Activated naive CD4-positive, alpha-beta T cell treated with anti-CD3 and anti-CD28 coated beads, Interleukin-2, amount 10 ng/mL, durations not matched to agents 7 days and 5 days (primary cell): Measurements from ENCODE around the gene OPCML.

ENCODE experiments used
- CTCF ChIA-PET: fragments of 350-600 bp; sonication (Branson Sonifier 250); formaldehyde crosslinking; loops from one replicate; lab custom pipeline; 2021; ENCODE audit warnings: antibody characterized with exemption; lab: Charles Lee
- DNase-seq: peaks from one replicate; pipeline ENCODE4 v3.0.0-alpha.2; 2020
- H3K27ac Mint-ChIP-seq: one replicate; pipeline ENCODE4 v1.8.0; 2021; ENCODE audit warnings: mild to moderate bottlenecking, moderate library complexity, mixed read lengths
- H3K27me3 Mint-ChIP-seq: one replicate; pipeline ENCODE4 v1.8.0; 2021; ENCODE audit warnings: mild to moderate bottlenecking, mixed read lengths
- H3K36me3 Mint-ChIP-seq: one replicate; pipeline ENCODE4 v1.8.0; 2021; ENCODE audit warnings: mixed read lengths
- H3K4me1 Mint-ChIP-seq: one replicate; pipeline ENCODE4 v1.8.0; 2021; ENCODE audit warnings: mixed read lengths
- H3K4me3 Mint-ChIP-seq: one replicate; pipeline ENCODE4 v1.8.0; 2021; ENCODE audit warnings: mild to moderate bottlenecking, moderate library complexity, mixed read lengths
- H3K9me3 Mint-ChIP-seq: one replicate; pipeline ENCODE4 v1.8.0; 2021; ENCODE audit warnings: mixed read lengths

Gene OPCML

DNA sequence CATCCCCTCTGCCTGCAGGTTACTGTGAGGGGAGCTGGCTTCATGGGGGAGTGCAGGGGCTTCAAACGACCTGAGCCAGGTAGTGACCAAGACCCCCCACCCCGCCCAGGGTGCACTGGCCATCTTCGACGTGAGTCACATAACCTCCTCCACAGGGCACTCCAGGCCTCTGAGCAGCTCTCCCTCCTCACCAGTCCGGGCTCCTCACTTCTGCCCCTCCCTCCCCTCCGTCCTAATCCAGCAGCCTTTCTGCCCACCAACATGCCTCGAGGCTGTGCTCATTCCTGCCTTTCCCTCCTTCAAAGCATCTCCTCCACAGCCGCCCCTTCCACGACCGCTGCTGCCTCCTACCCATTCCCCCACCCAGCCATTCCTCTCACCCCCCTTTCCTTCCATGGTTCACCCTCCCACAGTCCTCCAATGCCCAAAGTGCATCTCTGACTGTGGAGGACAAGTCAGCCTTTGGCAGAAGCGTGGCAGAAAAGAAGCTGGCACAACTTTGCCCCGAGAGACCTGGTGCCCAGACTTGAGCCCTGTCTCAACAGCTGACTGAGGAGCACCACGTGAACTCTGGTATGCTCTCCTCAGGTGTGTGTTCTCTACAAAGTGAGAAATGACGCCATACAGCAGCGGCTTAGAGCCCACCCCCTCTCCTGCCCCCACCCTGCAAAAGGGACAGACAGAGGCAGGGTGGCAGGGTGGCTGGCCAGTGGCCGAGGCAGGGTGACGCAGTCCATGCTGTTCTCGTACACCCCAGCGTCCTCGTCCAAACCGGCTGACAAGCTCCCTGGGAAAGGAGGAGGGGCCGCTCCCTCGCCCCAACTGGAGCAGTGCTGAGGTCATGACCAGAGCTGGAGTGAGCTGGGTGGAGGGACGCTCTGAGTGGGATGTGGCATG lies 30.4 kb downstream of the OPCML start:
- Mint-ChIP-seq H3K27me3 (no peaks in the 10 kb centered on the region), H3K36me3 (no peaks in the 10 kb centered on the region), H3K27ac (no peak overlapping the region), H3K9me3 (no peaks in the 10 kb centered on the region), H3K4me3 (no peak overlapping the region), H3K4me1 (no peaks in the 10 kb centered on the region)
- CTCF ChIA-PET = no interaction called here
- no peak for DNase-seq

- CTCF ChIA-PET = no interaction called here
These were observed 31.4 kb downstream of the OPCML start for GRCh38 chr11:133500936-133501335.

GRCh38 chr11:133500435-133500834 lies 31.9 kb downstream of the OPCML start:
- no peaks in the 10 kb centered on the region for H3K36me3 Mint-ChIP-seq
- CTCF ChIA-PET = no interaction called here
- no peak for DNase-seq
- H3K4me3 Mint-ChIP-seq = no peak overlapping the region
- H3K27me3 Mint-ChIP-seq = no peaks in the 10 kb centered on the region
- H3K9me3 Mint-ChIP-seq = no peaks in the 10 kb centered on the region
- H3K27ac Mint-ChIP-seq = no peak overlapping the region
- no peaks in the 10 kb centered on the region for H3K4me1 Mint-ChIP-seq

More at GRCh38 chr11:133500936-133501335, 31.4 kb downstream of the OPCML start:
- H3K4me3 Mint-ChIP-seq = no peak overlapping the region
- no peak for DNase-seq
- H3K4me1 Mint-ChIP-seq = no peaks in the 10 kb centered on the region
- no peak overlapping the region for H3K27ac Mint-ChIP-seq
- no peaks in the 10 kb centered on the region for H3K27me3 Mint-ChIP-seq
- H3K36me3 Mint-ChIP-seq = no peaks in the 10 kb centered on the region
- no peaks in the 10 kb centered on the region for H3K9me3 Mint-ChIP-seq

DNA sequence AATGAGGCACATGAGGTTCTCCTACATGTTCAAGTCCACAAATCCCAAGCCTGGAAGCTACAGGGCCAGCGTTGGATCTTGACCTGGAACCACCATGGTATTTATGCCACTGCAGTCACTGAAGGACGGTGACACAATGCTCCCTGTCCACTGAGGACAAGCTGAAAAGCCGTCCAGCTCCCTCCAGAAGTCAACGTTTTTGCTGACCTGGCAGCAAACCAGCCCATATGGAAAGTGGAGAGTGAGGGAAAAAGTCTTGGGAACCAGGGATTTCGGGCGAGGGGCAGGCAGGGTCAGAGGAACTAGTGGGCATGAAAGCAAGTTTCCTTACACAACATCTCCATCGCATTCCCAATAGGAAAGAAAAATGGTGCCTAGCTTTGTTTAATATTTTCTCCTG lies 33.3 kb downstream of the OPCML start:
- no peak overlapping the region for H3K27ac Mint-ChIP-seq
- H3K27me3 Mint-ChIP-seq = no peaks in the 10 kb centered on the region
- H3K36me3 Mint-ChIP-seq = no peaks in the 10 kb centered on the region
- H3K4me1 Mint-ChIP-seq = no peaks in the 10 kb centered on the region
- no peak for DNase-seq
- CTCF ChIA-PET = no interaction called here
- H3K9me3 Mint-ChIP-seq = peaks cover 2% of the 10 kb centered on the region
- no peak overlapping the region for H3K4me3 Mint-ChIP-seq

GRCh38 chr11:133497477-133498140 lies 34.7 kb downstream of the OPCML start:
- H3K4me3 Mint-ChIP-seq = no peak overlapping the region
- H3K4me1 Mint-ChIP-seq = no peaks in the 10 kb centered on the region
- no peaks in the 10 kb centered on the region for H3K36me3 Mint-ChIP-seq
- H3K27me3 Mint-ChIP-seq = no peaks in the 10 kb centered on the region
- DNase-seq = no peak
- CTCF ChIA-PET = no interaction called here
- H3K27ac Mint-ChIP-seq = no peak overlapping the region
- peaks cover 2% of the 10 kb centered on the region for H3K9me3 Mint-ChIP-seq

DNA sequence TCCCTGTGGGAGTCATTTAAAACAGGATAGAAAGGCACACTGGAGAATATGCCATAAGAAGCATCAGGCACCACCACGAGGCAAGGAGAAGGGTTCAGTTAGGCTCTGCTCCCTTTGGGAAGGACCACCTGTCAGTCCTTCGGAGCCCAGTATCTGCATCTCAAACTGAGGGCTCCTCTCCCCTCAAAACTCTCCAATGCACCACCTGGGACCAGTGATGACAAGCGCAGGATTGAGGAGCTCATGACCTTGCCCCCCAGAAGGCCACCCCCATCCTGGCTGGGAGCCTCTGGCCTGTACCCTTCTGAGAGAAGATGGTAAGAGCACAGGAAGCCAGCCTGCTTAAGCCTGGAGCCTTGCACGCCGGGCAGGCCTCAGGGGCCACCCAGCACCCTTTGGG lies 39.4 kb downstream of the OPCML start:
- Mint-ChIP-seq H3K27ac (no peak overlapping the region), H3K36me3 (no peaks in the 10 kb centered on the region), H3K4me3 (no peak overlapping the region), H3K4me1 (no peaks in the 10 kb centered on the region), H3K9me3 (peaks cover 2% of the 10 kb centered on the region), H3K27me3 (no peaks in the 10 kb centered on the region)
- DNase-seq = no peak
- CTCF ChIA-PET = no interaction called here

DNA sequence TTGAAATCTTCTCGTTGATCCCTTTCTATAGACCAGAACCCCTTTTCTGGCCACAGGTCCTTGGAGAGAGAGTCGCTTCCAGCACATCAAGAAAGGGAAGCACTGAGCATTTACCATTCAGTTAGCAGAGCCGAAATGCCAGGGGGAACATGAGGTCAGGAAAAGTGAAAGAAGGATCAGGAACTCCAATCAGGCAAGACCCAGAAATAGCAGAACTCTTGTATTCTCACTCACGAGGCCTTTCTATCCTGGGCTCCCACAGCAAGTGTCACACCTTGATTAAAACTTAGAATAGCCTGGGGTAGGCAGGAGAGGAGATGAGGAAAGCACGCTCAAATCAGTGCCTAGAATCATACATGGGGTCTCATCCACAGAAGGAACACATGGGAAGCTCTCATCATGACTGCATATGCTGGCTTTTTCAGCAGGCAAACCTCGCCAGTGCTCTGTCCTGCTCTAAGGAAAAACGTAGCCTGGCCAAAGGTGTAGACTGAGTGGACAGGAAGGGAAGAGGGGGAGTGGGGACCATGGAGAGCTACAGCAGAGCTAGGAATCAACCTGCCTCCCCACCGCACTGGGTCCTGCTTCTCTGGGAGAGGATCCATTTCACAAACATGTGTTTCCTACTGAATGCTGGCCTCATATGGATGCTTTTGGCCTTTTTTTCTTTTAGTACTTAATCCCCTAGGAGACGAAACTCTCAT lies 40.5 kb downstream of the OPCML start:
- H3K27me3 Mint-ChIP-seq = no peaks in the 10 kb centered on the region
- no peak overlapping the region for H3K4me3 Mint-ChIP-seq
- DNase-seq = no peak
- CTCF ChIA-PET = no interaction called here
- no peaks in the 10 kb centered on the region for H3K36me3 Mint-ChIP-seq
- H3K9me3 Mint-ChIP-seq = peaks cover 2% of the 10 kb centered on the region
- no peak overlapping the region for H3K27ac Mint-ChIP-seq
- no peaks in the 10 kb centered on the region for H3K4me1 Mint-ChIP-seq

GRCh38 chr11:133480722-133481121 lies 51.6 kb downstream of the OPCML start:
- peaks cover 2% of the 10 kb centered on the region for H3K9me3 Mint-ChIP-seq
- H3K36me3 Mint-ChIP-seq = no peaks in the 10 kb centered on the region
- no peaks in the 10 kb centered on the region for H3K27me3 Mint-ChIP-seq
- no peaks in the 10 kb centered on the region for H3K4me1 Mint-ChIP-seq
- DNase-seq = no peak
- H3K27ac Mint-ChIP-seq = no peak overlapping the region
- H3K4me3 Mint-ChIP-seq = no peak overlapping the region
- CTCF ChIA-PET = no interaction called here

DNA sequence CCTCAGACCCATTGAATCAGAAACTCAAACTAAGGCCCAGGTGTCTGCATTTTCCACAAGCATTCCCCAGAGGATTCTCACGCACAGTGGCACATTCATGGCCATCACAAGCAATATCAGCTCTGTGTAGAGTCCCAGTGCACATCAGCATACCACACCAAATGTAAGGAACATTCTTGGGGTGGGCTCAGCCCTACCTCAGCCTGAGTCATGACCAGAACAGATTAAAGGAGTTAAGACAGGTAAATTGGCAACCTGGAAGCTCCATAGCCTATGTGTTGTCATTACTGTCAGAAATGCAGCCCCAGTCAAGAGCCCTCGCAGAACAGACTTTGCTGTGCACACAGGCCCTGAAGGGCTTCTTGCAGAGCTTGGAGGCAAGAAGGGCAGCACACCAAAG lies 53.1 kb downstream of the OPCML start:
- DNase-seq = no peak
- CTCF ChIA-PET = no interaction called here
- Mint-ChIP-seq H3K27ac (no peak overlapping the region), H3K4me1 (no peaks in the 10 kb centered on the region), H3K4me3 (no peak overlapping the region), H3K9me3 (peaks cover 2% of the 10 kb centered on the region), H3K36me3 (no peaks in the 10 kb centered on the region), H3K27me3 (no peaks in the 10 kb centered on the region)

DNA sequence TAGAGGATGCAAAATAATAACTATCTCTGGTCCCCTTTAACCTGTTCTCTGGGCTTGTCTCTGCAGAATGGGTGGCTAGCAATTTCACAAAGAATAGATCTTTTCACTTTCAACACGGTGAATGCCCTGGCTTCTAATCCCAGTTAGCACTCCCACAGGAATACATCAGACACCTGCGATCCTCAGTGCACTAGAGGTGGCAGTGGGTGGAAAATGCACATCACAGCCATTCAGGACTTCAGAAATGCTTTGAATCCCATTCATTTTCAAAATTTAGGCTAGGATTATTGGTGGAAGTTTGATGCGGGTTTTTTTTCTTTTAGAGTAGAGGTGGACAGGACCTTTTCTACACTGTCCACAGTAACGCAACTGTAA lies 55.1 kb downstream of the OPCML start:
- peaks cover 2% of the 10 kb centered on the region for H3K9me3 Mint-ChIP-seq
- H3K4me3 Mint-ChIP-seq = no peak overlapping the region
- no peaks in the 10 kb centered on the region for H3K4me1 Mint-ChIP-seq
- no peak overlapping the region for H3K27ac Mint-ChIP-seq
- no peak for DNase-seq
- H3K27me3 Mint-ChIP-seq = no peaks in the 10 kb centered on the region
- CTCF ChIA-PET = no interaction called here
- H3K36me3 Mint-ChIP-seq = no peaks in the 10 kb centered on the region

DNA sequence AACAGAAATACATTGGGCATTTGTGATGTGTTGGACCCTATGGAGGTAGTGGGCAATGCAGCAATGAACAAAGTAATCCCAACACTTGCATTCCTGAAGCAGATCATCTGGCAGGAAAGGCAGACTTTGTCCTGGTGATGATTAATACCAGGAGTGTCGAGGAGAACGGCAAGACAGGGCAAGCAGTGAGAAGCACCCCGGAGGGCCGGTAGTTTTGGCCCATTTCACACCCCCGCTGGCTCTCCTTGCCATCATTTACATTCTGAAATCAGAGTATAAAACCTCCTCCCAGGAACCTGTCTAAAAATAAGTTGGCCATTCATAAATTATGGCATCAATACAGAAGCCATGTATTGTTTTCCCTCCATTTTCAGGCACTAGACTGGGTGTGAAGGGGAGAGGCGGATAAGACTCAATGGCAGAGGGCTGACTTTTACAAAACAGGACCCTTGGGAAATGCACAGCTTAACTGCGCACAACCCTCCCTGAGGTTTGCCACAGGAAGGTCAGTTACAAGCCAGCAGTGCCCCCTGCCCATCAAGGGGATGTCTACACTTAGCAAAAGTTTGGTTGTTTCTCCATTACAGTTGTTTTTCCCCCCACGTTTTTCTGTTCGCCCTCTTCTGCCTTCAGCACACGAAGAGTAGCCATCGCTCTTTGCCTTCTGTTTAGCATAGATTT lies 55.6 kb downstream of the OPCML start:
- no peaks in the 10 kb centered on the region for H3K4me1 Mint-ChIP-seq
- CTCF ChIA-PET = no interaction called here
- no peak overlapping the region for H3K4me3 Mint-ChIP-seq
- no peaks in the 10 kb centered on the region for H3K36me3 Mint-ChIP-seq
- DNase-seq = no peak
- no peak overlapping the region for H3K27ac Mint-ChIP-seq
- H3K9me3 Mint-ChIP-seq = peaks cover 2% of the 10 kb centered on the region
- no peaks in the 10 kb centered on the region for H3K27me3 Mint-ChIP-seq

- no peak overlapping the region for H3K4me3 Mint-ChIP-seq
- H3K27me3 Mint-ChIP-seq = no peaks in the 10 kb centered on the region
- no peaks in the 10 kb centered on the region for H3K36me3 Mint-ChIP-seq
- no peak overlapping the region for H3K27ac Mint-ChIP-seq
- no peak for DNase-seq
- H3K9me3 Mint-ChIP-seq = no peaks in the 10 kb centered on the region
- CTCF ChIA-PET = no interaction called here
- H3K4me1 Mint-ChIP-seq = no peaks in the 10 kb centered on the region
These were observed 57.8 kb downstream of the OPCML start for GRCh38 chr11:133474461-133474860.

DNA sequence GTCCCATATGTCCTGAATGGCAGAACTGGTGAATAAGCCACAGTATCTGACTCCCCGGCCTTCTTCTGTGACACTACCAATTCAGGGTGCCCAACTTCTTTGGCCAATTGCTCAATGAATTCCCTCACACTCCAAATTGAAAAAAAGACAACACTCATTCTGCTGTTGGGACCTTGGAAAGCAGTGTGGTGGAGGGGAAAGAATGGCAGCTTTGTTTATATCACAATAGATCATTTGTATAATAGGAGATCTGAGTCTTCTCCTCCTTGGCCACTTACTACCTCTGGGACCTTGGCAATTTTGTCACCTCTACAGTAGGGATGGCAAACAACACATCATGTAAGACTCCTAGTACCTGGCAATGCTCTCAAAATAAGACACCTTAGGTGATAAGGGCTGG lies 64.6 kb downstream of the OPCML start:
- no peaks in the 10 kb centered on the region for H3K4me1 Mint-ChIP-seq
- no peaks in the 10 kb centered on the region for H3K36me3 Mint-ChIP-seq
- H3K9me3 Mint-ChIP-seq = peaks cover 2% of the 10 kb centered on the region
- H3K4me3 Mint-ChIP-seq = no peak overlapping the region
- CTCF ChIA-PET = no interaction called here
- DNase-seq = no peak
- H3K27me3 Mint-ChIP-seq = no peaks in the 10 kb centered on the region
- no peak overlapping the region for H3K27ac Mint-ChIP-seq

DNA sequence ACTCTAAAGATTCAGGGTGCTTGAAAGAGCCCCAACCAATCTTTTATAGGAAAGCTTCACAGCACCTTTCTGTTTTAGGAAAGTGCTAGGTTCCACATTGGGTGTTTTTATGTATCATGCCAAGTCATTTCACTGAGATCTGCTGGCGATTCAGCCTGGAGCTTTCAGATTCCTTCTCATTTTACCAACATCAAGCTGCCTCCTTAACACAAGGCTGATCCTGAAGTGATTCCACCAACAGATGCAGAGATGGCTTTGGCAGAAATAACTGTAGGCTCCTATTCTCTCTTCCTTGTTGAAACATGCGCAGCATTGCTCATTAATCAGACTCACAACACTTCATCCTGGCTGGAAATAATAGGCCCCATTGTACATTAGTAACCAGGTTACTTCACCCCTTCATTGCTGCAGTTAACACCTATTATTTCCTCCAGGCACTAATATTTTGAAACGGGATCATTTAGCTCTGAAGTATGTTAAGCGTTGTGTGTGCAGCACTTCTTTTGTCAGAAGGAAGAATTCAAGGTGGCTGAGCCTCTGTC lies 89.0 kb downstream of the OPCML start:
- no peak for DNase-seq
- H3K4me3 Mint-ChIP-seq = no peak overlapping the region
- H3K4me1 Mint-ChIP-seq = no peaks in the 10 kb centered on the region
- H3K27me3 Mint-ChIP-seq = no peaks in the 10 kb centered on the region
- H3K9me3 Mint-ChIP-seq = no peaks in the 10 kb centered on the region
- CTCF ChIA-PET = no interaction called here
- no peak overlapping the region for H3K27ac Mint-ChIP-seq
- H3K36me3 Mint-ChIP-seq = no peaks in the 10 kb centered on the region
